Activated CD4-positive, alpha-beta T cell treated with anti-CD3 and anti-CD28 coated beads for 36 hours (primary cell): ENCODE results near the gene PBX2. TPM values are rescaled to one million over a fixed set of nuclear protein-coding genes. Genes with fewer than 3 reads are reported as not detected.
A peak's percentile ranks its signal among the peaks of the same experiment; 100 is the strongest.

Experiments used
- ATAC-seq: fragments of 200-7000 bp; cut with Tn5 transposase; one replicate; pipeline ENCODE4 v1.10.0; 2021; ENCODE audit warnings: mild to moderate bottlenecking, moderate library complexity
- CTCF ChIA-PET: fragments of 350-600 bp; sonication (Branson Sonifier 250); formaldehyde crosslinking; loops from one replicate; lab custom pipeline; 2021; ENCODE audit warnings: antibody characterized with exemption; lab: Charles Lee
- POLR2A ChIA-PET: fragments of 350-600 bp; sonication (Branson Sonifier 250); formaldehyde crosslinking; loops from one replicate; lab custom pipeline; 2021; ENCODE audit warnings: antibody characterized with exemption, inconsistent platforms; lab: Charles Lee
- DNase-seq: peaks from one replicate; pipeline ENCODE4 v3.0.0-alpha.2; 2020
- H3K27ac Mint-ChIP-seq: one replicate; pipeline ENCODE4 v1.8.0; 2021; ENCODE audit warnings: mixed read lengths
- H3K27me3 Mint-ChIP-seq: one replicate; pipeline ENCODE4 v1.8.0; 2021; ENCODE audit warnings: mixed read lengths
- H3K36me3 Mint-ChIP-seq: one replicate; pipeline ENCODE4 v1.8.0; 2021; ENCODE audit warnings: low read depth, mixed read lengths
- H3K4me1 Mint-ChIP-seq: one replicate; pipeline ENCODE4 v1.8.0; 2021; ENCODE audit warnings: mixed read lengths
- H3K4me3 Mint-ChIP-seq: one replicate; pipeline ENCODE4 v1.8.0; 2021; ENCODE audit warnings: mild to moderate bottlenecking, moderate library complexity, mixed read lengths
- H3K9me3 Mint-ChIP-seq: one replicate; pipeline ENCODE4 v1.8.0; 2021; ENCODE audit warnings: low read depth, mixed read lengths
- intact Hi-C, 2 experiments: fragments of 100-400 bp; cut with DNase I in 1 of 2; cut with micrococcal nuclease in 1 of 2; formaldehyde crosslinking; loops; one replicate each; pipeline versions ENCODE4 v1.14.2 to v1.15.1; 2022 to 2024; cut with DNase I, micrococcal nuclease
- total RNA-seq, 2 experiments: library from RNA; stranded (reverse); gene quantifications; one replicate each; pipeline ENCODE4 v1.2.3, GENCODE V29; 2021

Gene PBX2, protein sequence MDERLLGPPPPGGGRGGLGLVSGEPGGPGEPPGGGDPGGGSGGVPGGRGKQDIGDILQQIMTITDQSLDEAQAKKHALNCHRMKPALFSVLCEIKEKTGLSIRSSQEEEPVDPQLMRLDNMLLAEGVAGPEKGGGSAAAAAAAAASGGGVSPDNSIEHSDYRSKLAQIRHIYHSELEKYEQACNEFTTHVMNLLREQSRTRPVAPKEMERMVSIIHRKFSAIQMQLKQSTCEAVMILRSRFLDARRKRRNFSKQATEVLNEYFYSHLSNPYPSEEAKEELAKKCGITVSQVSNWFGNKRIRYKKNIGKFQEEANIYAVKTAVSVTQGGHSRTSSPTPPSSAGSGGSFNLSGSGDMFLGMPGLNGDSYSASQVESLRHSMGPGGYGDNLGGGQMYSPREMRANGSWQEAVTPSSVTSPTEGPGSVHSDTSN
- total RNA-seq = 10 to 100 TPM; 64.9 to 77.9 TPM

DNA sequence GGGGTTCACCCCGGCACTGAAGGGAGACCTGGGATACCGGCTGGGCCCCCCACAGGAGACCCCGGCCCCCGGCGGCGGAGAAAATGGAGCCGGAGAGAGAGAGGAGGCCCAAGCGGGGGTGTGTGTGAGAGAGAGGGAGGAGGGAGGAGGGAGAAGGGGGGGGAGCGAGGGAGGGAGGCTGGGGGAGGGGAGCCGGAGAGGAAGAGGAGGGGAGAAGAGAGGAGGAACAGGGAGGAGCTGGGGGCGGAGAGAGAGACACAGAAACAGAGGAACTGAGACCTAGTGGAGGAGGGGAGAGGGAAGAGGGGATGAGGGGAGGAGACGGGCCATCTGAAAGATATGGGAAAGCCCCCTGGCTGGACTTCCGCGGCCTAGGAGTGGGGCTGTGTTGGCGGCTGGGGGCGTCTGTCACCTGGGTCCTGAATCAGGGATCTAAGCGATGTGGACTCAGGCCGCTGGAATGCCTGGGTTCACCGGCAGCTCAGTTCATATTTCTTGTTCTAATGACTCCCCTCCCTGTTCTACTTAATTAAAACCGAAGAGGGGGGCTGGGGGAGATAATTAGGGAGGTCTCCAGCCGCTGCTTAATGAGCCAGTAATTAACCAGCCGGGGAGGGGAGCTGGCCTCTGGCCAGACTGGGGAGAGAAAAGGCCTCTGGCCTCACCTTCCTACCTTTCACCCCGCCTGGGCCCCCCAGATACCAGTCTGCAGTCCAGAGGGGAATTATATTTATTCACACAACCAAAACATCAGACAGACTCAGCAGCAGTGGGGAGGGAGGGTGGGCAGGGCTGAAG lies at the start of gene PBX2:
TSS of gene PBX2 (minus strand) at position 149 of the 798 bp plus-strand sequence. CDS start 287 bp downstream, outside the sequence.
- Mint-ChIP-seq H3K9me3 (no peaks in the 10 kb centered on the region), H3K36me3 (peaks cover 46% of the 10 kb centered on the region), H3K27ac (peak within 1 kb of the TSS; percentile 96), H3K4me3 (peak within 1 kb of the TSS; percentile 95), H3K4me1 (peaks cover 66% of the 10 kb centered on the region), H3K27me3 (no peaks in the 10 kb centered on the region)
- ChIA-PET POLR2A (interaction anchor here (0.6 to 0.7 kb wide), 2 partner anchors 13 to 536 kb away, joined by 3 read pairs; no protein-coding TSS in a partner anchor), CTCF (interaction anchor here (0.6 to 0.7 kb wide), 4 partner anchors 11 to 1434 kb away, joined by 3 to 4 read pairs (median 3); no protein-coding TSS in a partner anchor)
- intact Hi-C loops = loop anchor here (1.0 to 10.0 kb wide), 5 partner anchors 12 to 1225 kb away; partner anchors contain the start of genes CUTA (in 1 of the 2), DXO (in 1 of the 2), FKBPL (in 1 of the 2) and PHF1 (in 1 of the 2)
- ATAC-seq (peak; percentile 58), DNase-seq (peak; percentile 92)

DNA sequence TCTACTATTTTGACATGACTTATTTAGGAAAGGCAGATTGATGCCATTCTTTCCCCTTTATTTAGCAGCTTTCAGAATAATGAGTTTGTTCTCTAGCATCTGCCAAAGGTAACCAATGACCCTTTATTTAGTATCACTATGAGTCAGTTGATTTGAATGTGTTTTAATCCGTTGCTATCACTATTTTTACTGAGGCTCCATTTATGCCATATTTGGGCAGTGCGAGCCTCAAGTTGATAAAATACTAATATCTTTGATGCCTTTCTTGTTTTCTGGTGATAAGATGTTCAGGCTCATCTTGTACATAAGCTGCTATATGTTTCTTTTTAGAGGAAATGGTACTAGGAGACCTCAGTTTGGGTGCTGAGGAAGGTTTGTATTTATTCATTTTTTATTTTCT lies 49.5 kb upstream of the PBX2 start:
- CTCF ChIA-PET = no interaction called here
- H3K27ac Mint-ChIP-seq = no peak overlapping the region

GRCh38 chr6:32234934-32235333 lies 44.9 kb upstream of the PBX2 start:
- H3K9me3 Mint-ChIP-seq = no peaks in the 10 kb centered on the region
- no peaks in the 10 kb centered on the region for H3K27me3 Mint-ChIP-seq
- peak; percentile 29 for DNase-seq
- H3K27ac Mint-ChIP-seq = no peak overlapping the region
- POLR2A ChIA-PET = no interaction called here
- intact Hi-C loops = no loop called here
- no peak overlapping the region for H3K4me3 Mint-ChIP-seq
- no peaks in the 10 kb centered on the region for H3K36me3 Mint-ChIP-seq
- CTCF ChIA-PET = no interaction called here
- H3K4me1 Mint-ChIP-seq = peaks cover 5% of the 10 kb centered on the region
- peak; percentile 64 for ATAC-seq

More for the DNA sequence above, 49.5 kb upstream of the PBX2 start:
- no peaks in the 10 kb centered on the region for H3K27me3 Mint-ChIP-seq
- DNase-seq (no peak), ATAC-seq (no peak)
- H3K36me3 Mint-ChIP-seq = no peaks in the 10 kb centered on the region
- POLR2A ChIA-PET = interaction anchor here (0.6 kb wide), 1 partner anchor 117 kb away, joined by 5 read pairs; no protein-coding TSS in a partner anchor
- H3K4me3 Mint-ChIP-seq = no peak overlapping the region
- intact Hi-C loops = no loop called here
- peaks cover 26% of the 10 kb centered on the region for H3K4me1 Mint-ChIP-seq
- no peaks in the 10 kb centered on the region for H3K9me3 Mint-ChIP-seq

DNA sequence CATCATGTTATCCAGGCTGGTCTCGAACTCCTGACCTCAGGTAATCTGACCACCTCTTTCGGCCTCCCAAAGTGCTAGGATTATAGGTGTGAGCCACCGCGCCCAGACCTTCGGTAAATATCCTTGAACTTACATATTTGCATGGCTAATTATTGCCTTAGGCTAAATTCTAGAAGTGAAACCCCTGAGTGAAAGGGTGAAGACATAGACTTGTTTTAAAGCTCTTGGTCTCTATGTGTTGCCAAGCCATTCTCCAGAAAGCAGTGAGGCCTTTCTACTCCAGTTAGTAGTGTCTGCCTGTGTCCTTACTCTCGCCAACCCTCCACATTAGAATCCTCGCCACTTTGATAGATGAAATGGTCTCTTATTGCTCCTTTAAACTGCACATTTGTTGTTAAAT lies 36.4 kb upstream of the PBX2 start:
- H3K4me1 Mint-ChIP-seq = peaks cover 13% of the 10 kb centered on the region
- H3K4me3 Mint-ChIP-seq = no peak overlapping the region
- ChIA-PET CTCF (no interaction called here), POLR2A (no interaction called here)
- H3K27ac Mint-ChIP-seq = no peak overlapping the region
- intact Hi-C loops = no loop called here
- no peaks in the 10 kb centered on the region for H3K36me3 Mint-ChIP-seq
- H3K9me3 Mint-ChIP-seq = no peaks in the 10 kb centered on the region
- DNase-seq (no peak), ATAC-seq (no peak)
- no peaks in the 10 kb centered on the region for H3K27me3 Mint-ChIP-seq

- CTCF ChIA-PET = interaction anchor here (0.6 kb wide), 1 partner anchor 363 kb away, joined by 4 read pairs; no protein-coding TSS in a partner anchor
- H3K27me3 Mint-ChIP-seq = no peaks in the 10 kb centered on the region
- peaks cover 13% of the 10 kb centered on the region for H3K4me1 Mint-ChIP-seq
- ATAC-seq = no peak
- H3K4me3 Mint-ChIP-seq = no peak overlapping the region
- no peak for DNase-seq
- H3K36me3 Mint-ChIP-seq = no peaks in the 10 kb centered on the region
- no peak overlapping the region for H3K27ac Mint-ChIP-seq
- intact Hi-C loops = no loop called here
- POLR2A ChIA-PET = no interaction called here
- H3K9me3 Mint-ChIP-seq = no peaks in the 10 kb centered on the region
These were observed 34.7 kb upstream of the PBX2 start for GRCh38 chr6:32224696-32225095.

DNA sequence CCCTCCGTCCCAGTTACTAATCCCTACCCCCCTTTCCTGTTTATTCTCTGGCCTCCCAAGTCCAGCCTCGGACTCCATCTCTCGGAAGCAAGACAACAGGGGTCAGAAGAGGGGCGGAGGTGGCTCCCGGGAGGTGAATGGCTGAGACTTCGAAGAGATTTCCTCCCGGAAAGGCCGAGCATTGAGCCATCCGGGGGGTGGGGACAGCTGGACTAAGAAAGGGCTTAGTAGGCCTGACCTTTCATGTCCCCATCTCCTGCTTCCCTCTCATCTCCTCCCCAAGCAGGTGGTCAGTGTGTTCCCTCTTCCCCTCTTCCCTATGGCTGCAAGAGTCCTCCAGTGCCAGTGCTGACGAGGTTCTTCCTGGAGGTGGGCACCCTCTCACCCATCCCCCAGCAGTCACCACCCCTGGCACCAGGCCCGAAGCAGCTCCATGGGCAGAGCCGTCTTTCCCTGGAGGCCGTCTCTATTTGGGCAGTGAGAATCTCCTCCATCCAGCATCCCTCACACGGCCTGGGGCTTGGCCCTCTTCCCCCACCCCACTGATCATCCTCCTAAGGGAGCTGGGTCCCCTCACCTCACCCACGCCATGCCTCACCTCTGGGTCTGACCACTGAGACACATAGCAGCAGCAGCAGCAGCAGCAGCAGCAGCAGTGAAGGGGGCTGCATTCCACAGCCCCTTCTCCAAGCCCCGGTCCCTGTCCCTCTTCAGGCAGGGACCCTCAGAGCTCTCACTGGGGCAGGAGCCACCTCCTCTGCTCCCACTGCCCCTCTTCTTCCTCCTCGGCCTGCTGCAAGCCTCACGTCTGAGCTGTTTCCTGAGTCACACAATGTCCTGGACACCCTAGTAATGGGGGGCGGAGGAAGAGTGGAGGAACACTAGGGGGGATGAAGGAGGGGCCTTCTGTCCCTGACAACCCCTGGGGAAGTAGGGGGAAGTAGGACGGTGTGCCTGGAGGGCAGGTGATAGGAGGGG lies 33.5 kb upstream of the PBX2 start, which contains the start of gene NOTCH4:
TSS of gene NOTCH4 (minus strand) at position 810 of the 978 bp plus-strand sequence. CDS start at position 671, 139 bp downstream.
- no peak for DNase-seq
- Mint-ChIP-seq H3K27me3 (no peaks in the 10 kb centered on the region), H3K36me3 (no peaks in the 10 kb centered on the region), H3K4me3 (no peak within 1 kb of the TSS), H3K27ac (peak within 1 kb of the TSS; percentile 24), H3K4me1 (peaks cover 13% of the 10 kb centered on the region), H3K9me3 (no peaks in the 10 kb centered on the region)
- intact Hi-C loops = no loop called here
- POLR2A ChIA-PET = no interaction called here
- CTCF ChIA-PET = interaction anchor here (1.1 kb wide), 1 partner anchor 21 kb away, joined by 3 read pairs; no protein-coding TSS in a partner anchor
- ATAC-seq = no peak

DNA sequence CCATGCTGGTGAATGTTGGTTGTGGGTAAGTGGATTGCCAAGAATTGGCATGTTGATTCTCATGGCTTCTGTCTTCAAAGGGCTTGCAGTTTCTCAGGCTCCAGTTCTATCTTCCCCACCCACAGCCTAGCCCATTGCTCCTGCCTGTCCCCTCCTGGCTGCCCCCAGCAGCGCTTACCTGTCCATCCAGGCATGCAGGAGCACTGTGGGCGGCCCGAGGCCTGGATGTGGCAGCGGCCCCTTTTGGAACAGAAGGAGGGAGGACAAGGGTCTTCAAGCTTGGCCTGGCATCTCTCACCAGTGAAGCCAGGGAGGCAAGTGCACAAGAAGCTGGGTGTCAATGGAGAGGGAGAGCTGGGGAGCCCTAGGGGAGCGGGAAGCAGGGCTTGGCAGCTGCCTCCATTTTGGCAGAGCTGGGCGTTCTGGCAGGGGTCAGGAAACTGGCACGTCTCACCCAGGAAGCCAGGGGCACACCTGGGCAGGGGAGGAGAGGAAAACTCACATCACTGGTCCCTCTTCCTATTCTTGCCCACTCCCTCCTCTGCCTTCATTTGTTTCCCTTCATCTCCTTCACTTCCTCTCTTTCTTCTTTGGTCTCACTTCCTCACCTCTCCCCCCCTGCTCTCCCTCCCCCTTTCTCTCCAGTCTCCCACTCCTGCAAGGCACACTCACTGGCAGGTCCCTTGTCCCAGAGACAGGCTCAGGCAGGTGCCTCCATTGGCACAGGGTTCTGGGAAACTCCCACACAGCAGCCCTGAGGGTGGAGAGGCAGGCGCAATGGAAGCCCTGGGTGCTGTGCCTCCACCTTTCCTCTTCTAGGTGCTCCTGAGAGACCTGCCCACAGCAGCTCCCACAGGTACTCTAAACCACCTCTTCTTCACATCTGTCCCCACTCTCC lies 32.6 kb upstream of the PBX2 start:
- no peak for ATAC-seq
- peaks cover 13% of the 10 kb centered on the region for H3K4me1 Mint-ChIP-seq
- DNase-seq = no peak
- no peaks in the 10 kb centered on the region for H3K36me3 Mint-ChIP-seq
- POLR2A ChIA-PET = no interaction called here
- intact Hi-C loops = no loop called here
- no peaks in the 10 kb centered on the region for H3K27me3 Mint-ChIP-seq
- no peaks in the 10 kb centered on the region for H3K9me3 Mint-ChIP-seq
- H3K4me3 Mint-ChIP-seq = no peak overlapping the region
- CTCF ChIA-PET = interaction anchor here (0.5 to 1.1 kb wide), 3 partner anchors 22 to 417 kb away, joined by 3 read pairs; no protein-coding TSS in a partner anchor
- no peak overlapping the region for H3K27ac Mint-ChIP-seq

- H3K4me3 Mint-ChIP-seq = no peak overlapping the region
- DNase-seq = no peak
- intact Hi-C loops = no loop called here
- no peaks in the 10 kb centered on the region for H3K36me3 Mint-ChIP-seq
- peaks cover 13% of the 10 kb centered on the region for H3K4me1 Mint-ChIP-seq
- no peaks in the 10 kb centered on the region for H3K9me3 Mint-ChIP-seq
- no peak overlapping the region for H3K27ac Mint-ChIP-seq
- CTCF ChIA-PET = no interaction called here
- POLR2A ChIA-PET = no interaction called here
- no peak for ATAC-seq
- H3K27me3 Mint-ChIP-seq = no peaks in the 10 kb centered on the region
These were observed 30.0 kb upstream of the PBX2 start for GRCh38 chr6:32220021-32220420.

- no peak overlapping the region for H3K4me3 Mint-ChIP-seq
- H3K9me3 Mint-ChIP-seq = no peaks in the 10 kb centered on the region
- ATAC-seq (no peak), DNase-seq (no peak)
- no peaks in the 10 kb centered on the region for H3K36me3 Mint-ChIP-seq
- H3K4me1 Mint-ChIP-seq = peaks cover 9% of the 10 kb centered on the region
- ChIA-PET CTCF (interaction anchor here (0.9 kb wide), 1 partner anchor 13 kb away, joined by 3 read pairs; no protein-coding TSS in a partner anchor), POLR2A (no interaction called here)
- H3K27ac Mint-ChIP-seq = no peak overlapping the region
- H3K27me3 Mint-ChIP-seq = no peaks in the 10 kb centered on the region
- intact Hi-C loops = no loop called here
These were observed 28.2 kb upstream of the PBX2 start for GRCh38 chr6:32218167-32218566.

- ATAC-seq = no peak
- no peaks in the 10 kb centered on the region for H3K9me3 Mint-ChIP-seq
- no peak overlapping the region for H3K4me3 Mint-ChIP-seq
- H3K4me1 Mint-ChIP-seq = no peaks in the 10 kb centered on the region
- H3K27ac Mint-ChIP-seq = no peak overlapping the region
- POLR2A ChIA-PET = no interaction called here
- H3K27me3 Mint-ChIP-seq = no peaks in the 10 kb centered on the region
- intact Hi-C loops = no loop called here
- H3K36me3 Mint-ChIP-seq = no peaks in the 10 kb centered on the region
- no peak for DNase-seq
- CTCF ChIA-PET = interaction anchor here (0.6 to 0.9 kb wide), 2 partner anchors 11 to 909 kb away, joined by 3 read pairs; no protein-coding TSS in a partner anchor
These were observed 27.0 kb upstream of the PBX2 start for GRCh38 chr6:32216998-32217397.
